Cardiac fibroblast (primary cell): ENCODE measurements around the gene BPIFA2.

Source experiments
- DNase-seq, 2 donors: peaks; one replicate each; pipeline versions ENCODE4 v3.0.0 to v3.0.0-alpha.2; 2010; ENCODE audit warnings: low read depth in 2 of 2
- H3K4me3 ChIP-seq, 2 donors: replicated peaks in 1 of 2; 1 replicate in 1 of 2; 2 replicates in 1 of 2; pipeline ENCODE4 v1.5.1; 2011; ENCODE audit warnings: low read depth in 2 of 2, low read length in 2 of 2, mild to moderate bottlenecking in 2 of 2, moderate library complexity in 1 of 2
- TF ChIP-seq, protein P1 (sequence below): IDR thresholded peaks from one replicate; pipeline ENCODE4 v1.5.1; 2011; ENCODE audit warnings: low read depth, mild to moderate bottlenecking, low read length, inconsistent platforms

BPIFA2 gene

DNA sequence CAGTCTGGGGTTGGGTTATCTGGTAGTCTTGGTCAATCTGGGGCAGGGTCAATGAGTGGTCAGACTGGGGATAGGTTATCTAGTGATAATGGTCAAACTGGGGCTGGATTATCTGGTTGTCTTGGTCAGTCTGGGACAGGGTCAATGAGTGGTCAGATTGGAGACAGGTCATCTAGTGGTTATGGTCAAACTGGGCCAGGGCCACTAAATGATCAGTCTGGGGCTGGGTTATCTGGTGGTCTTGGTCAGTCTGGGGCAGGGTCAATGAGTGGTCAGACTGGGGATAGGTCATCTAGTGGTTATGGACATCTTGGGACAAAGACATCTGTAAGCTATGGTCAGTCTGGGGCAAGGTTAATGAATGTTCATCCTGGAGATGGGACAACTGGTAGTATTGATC is 28.5 kb upstream of the BPIFA2 start:
- DNase-seq: no peak
- H3K4me3 ChIP-seq: no peak overlapping the region
- TF ChIP-seq, protein P1, sequence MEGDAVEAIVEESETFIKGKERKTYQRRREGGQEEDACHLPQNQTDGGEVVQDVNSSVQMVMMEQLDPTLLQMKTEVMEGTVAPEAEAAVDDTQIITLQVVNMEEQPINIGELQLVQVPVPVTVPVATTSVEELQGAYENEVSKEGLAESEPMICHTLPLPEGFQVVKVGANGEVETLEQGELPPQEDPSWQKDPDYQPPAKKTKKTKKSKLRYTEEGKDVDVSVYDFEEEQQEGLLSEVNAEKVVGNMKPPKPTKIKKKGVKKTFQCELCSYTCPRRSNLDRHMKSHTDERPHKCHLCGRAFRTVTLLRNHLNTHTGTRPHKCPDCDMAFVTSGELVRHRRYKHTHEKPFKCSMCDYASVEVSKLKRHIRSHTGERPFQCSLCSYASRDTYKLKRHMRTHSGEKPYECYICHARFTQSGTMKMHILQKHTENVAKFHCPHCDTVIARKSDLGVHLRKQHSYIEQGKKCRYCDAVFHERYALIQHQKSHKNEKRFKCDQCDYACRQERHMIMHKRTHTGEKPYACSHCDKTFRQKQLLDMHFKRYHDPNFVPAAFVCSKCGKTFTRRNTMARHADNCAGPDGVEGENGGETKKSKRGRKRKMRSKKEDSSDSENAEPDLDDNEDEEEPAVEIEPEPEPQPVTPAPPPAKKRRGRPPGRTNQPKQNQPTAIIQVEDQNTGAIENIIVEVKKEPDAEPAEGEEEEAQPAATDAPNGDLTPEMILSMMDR: no peak

DNA sequence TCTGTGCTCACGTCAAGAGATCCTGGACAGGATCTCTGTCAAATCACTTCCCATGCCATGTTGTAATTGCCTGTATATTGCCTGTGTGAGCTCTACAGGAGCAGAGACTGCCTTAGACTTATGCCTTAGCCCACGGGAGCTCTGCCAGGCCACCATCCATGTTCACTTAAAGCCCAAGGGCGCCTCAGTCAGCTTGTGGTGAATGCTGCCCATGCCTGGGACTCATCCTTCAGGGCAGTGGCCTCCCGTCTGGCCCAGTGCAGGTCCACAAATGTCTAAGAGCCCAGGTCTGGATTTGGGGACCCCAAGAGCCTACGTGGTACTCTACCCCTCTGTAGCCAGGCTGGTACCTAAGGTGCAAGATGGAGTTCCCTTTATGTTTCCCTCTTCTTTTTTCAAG is 22.4 kb upstream of the BPIFA2 start:
- no peak overlapping the region for H3K4me3 ChIP-seq
- TF ChIP-seq, protein P1: no peak
- DNase-seq: no peak

GRCh38 chr20:33147299-33147698 is 20.7 kb upstream of the BPIFA2 start:
- TF ChIP-seq, protein P1: no peak
- no peak overlapping the region for H3K4me3 ChIP-seq
- no peak for DNase-seq

GRCh38 chr20:33148040-33148439 is 19.9 kb upstream of the BPIFA2 start:
- H3K4me3 ChIP-seq: no peak overlapping the region
- no peak for DNase-seq
- TF ChIP-seq, protein P1: no peak

- DNase-seq: no peak
- H3K4me3 ChIP-seq: no peak overlapping the region
- TF ChIP-seq, protein P1: no peak
Measured at GRCh38 chr20:33154252-33154651, 13.7 kb upstream of the BPIFA2 start.

DNA sequence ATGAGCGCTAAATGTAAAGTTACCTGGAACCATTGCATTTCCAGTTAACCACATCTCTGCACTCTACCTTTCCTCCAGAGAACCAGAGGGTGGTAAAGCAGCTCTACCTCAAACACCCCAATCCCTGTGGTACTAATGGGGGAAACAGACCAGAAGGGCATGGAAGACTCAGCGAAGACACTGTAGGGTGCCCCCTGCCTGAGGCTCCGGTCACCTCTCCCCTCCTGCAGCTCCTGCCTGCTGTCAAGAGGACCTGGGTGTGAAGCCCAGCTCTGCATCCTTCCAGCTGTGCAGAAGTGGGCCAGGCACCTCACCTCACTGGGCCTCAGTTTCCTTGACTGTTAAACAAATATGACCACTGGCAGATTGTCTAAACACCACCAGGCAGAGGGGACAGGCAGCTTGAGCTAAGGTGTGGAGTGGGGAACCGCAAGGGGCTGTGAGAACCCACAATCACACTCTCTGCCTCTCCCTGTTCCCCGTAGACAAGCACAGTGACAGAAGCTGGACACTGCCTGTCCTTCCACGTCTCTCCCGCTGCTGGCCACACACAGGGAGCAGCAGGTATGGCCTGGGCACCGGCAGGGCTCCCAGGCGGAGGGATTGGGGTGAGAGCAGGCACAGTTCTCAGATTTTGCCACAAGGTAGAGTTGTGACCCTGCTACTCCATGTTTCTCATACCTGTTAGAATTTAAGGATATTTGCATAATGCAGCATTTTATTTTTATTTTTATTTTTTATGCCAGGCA is 9.1 kb upstream of the BPIFA2 start:
- DNase-seq: no peak
- TF ChIP-seq, protein P1: no peak
- H3K4me3 ChIP-seq: no peak overlapping the region

DNA sequence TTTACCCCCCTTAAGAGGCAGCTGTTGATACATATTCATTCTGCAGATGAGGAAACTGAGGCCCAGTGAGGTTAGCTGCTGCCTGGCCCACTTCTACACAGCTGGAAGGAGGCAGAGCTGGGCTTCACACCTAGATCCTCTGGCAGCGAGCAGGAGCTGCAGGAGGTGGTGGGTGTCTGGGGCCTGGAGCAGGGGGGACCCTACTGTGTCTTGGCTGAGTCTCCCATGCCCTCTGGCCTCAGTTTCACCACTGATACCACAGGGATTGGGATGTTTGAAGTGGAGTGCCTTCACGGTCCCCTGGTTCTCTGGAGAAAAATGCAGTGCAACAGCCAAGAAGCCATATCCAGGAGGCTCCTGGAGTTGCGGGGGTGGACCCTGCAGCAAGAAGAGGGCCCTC is 8.2 kb upstream of the BPIFA2 start:
- TF ChIP-seq, protein P1: no peak
- H3K4me3 ChIP-seq: no peak overlapping the region
- DNase-seq: no peak
